Stomach (tissue), 4 donors: Measurements from ENCODE around the gene AMTN.

Source experiments
- POLR2A ChIP-seq, 4 donors: fragments of 450-650 bp; IDR thresholded peaks; one replicate each; pipeline ENCODE4 v1.6.1; 2016; ENCODE audit warnings: antibody characterized with exemption in 4 of 4, control low read depth in 2 of 4, mild to moderate bottlenecking in 1 of 4, moderate library complexity in 1 of 4
- TF ChIP-seq, protein P1 (sequence below), 7 experiments: fragments of 450-650 bp in 4 of 7; fragments of 200-600 bp in 3 of 7; sonication (generic) in 3 of 7; IDR thresholded peaks; one replicate each; pipeline ENCODE4 v1.5.1; 2016 to 2019; ENCODE audit warnings: antibody characterized with exemption in 7 of 7, control low read depth in 2 of 7, mild to moderate bottlenecking in 1 of 7

DNA sequence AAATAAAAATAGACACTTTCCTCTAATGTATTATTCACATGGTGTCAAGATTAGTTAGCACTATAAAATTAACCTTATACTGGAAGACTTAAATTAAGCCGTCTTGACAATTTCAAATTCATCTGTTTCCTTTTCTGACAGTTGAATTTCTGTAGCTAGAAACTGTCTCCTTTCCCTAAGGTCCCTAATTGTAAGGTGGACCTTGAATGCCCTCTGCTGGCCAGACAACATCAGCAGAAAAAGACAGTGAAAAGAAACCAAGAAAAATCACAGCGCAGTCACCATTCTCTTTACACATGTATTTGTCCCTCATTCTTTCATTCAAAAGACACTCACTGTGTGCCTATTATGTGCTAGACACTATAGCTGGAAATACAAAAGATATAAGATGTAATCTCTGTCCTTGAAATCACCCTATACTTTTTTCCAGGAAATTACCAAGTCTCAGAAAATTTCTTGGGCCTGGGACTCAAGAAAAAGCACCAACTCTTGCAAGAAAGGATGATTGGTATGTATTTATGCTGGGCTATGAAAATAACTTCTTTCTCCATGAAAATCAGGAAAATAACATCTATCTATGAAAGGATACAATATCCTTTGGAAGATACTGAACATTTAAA is 41.0 kb downstream of the AMTN start:
- TF ChIP-seq, protein P1, sequence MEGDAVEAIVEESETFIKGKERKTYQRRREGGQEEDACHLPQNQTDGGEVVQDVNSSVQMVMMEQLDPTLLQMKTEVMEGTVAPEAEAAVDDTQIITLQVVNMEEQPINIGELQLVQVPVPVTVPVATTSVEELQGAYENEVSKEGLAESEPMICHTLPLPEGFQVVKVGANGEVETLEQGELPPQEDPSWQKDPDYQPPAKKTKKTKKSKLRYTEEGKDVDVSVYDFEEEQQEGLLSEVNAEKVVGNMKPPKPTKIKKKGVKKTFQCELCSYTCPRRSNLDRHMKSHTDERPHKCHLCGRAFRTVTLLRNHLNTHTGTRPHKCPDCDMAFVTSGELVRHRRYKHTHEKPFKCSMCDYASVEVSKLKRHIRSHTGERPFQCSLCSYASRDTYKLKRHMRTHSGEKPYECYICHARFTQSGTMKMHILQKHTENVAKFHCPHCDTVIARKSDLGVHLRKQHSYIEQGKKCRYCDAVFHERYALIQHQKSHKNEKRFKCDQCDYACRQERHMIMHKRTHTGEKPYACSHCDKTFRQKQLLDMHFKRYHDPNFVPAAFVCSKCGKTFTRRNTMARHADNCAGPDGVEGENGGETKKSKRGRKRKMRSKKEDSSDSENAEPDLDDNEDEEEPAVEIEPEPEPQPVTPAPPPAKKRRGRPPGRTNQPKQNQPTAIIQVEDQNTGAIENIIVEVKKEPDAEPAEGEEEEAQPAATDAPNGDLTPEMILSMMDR (IDR thresholded peaks at IDR 0.05): peak in 5 of 7 experiments; percentile 38 to 65 (median 48)
- no peak for TF ChIP-seq POLR2A (IDR thresholded peaks at IDR 0.05)
